22Rv1 (cell line): ENCODE measurements around the gene HIVEP3.
"Not testable (repeated sequence)": the region's sequence is repeated elsewhere in the genome, so short reads cannot be mapped to it uniquely, and the experiment has no call there.

Experiments used
- H3K27ac ChIP-seq: fragments of 450-650 bp; 2 replicates; pipeline ENCODE4 v1.5.1; 2017
- CTCF ChIP-seq: fragments of 450-650 bp; IDR thresholded peaks from 2 replicates; pipeline ENCODE4 v1.5.1; 2017; ENCODE audit warnings: mild to moderate bottlenecking
- ZFX ChIP-seq: fragments of 450-650 bp; IDR thresholded peaks from 2 replicates; pipeline ENCODE4 v1.6.1; 2017; ENCODE audit warnings: antibody characterized with exemption, borderline replicate concordance

The HIVEP3 gene

GRCh38 chr1:41560931-41561330 is 357.8 kb downstream of the HIVEP3 start:
- no peak overlapping the region for H3K27ac ChIP-seq
- no peak for TF ChIP-seq CTCF
- no peak for TF ChIP-seq ZFX

GRCh38 chr1:41560496-41560895 is 358.2 kb downstream of the HIVEP3 start:
- no peak for TF ChIP-seq CTCF
- no peak for TF ChIP-seq ZFX

GRCh38 chr1:41559331-41559730 is 359.4 kb downstream of the HIVEP3 start:
- TF ChIP-seq ZFX: no peak
- no peak for TF ChIP-seq CTCF
- H3K27ac ChIP-seq: no peak overlapping the region

More at GRCh38 chr1:41560496-41560895, 358.2 kb downstream of the HIVEP3 start:
- no peak overlapping the region for H3K27ac ChIP-seq

- no peak for TF ChIP-seq CTCF
- no peak for TF ChIP-seq ZFX
- H3K27ac ChIP-seq: no peak overlapping the region
Observed at GRCh38 chr1:41558761-41559171, 360.0 kb downstream of the HIVEP3 start.

GRCh38 chr1:41557751-41558455 is 360.8 kb downstream of the HIVEP3 start:
- no peak overlapping the region for H3K27ac ChIP-seq
- TF ChIP-seq ZFX (no peak), CTCF (no peak)

- not testable (repeated sequence) for H3K27ac ChIP-seq
Observed at GRCh38 chr1:41554746-41555145, 364.0 kb downstream of the HIVEP3 start.

- no peak for TF ChIP-seq ZFX
- no peak for TF ChIP-seq CTCF
- H3K27ac ChIP-seq: no peak overlapping the region
Observed at GRCh38 chr1:41547781-41548560, 370.8 kb downstream of the HIVEP3 start.

- TF ChIP-seq ZFX (no peak), CTCF (no peak)
Observed at GRCh38 chr1:41547336-41547735, 371.4 kb downstream of the HIVEP3 start.

More at GRCh38 chr1:41547336-41547735, 371.4 kb downstream of the HIVEP3 start:
- H3K27ac ChIP-seq: no peak overlapping the region
